DND-41 (cell line): ENCODE results near the gene SNCB.

Source experiments
- CTCF ChIP-seq: IDR thresholded peaks from 2 replicates; pipeline ENCODE4 v1.5.1; 2012; ENCODE audit warnings: borderline replicate concordance, low read length, moderate library complexity, mild to moderate bottlenecking; ENCODE audit not compliant: poor library complexity, severe bottlenecking; ENCODE audit errors: extremely low read depth
- EZH2 ChIP-seq: IDR thresholded peaks from 3 replicates; pipeline ENCODE4 v1.6.1; 2012; ENCODE audit warnings: borderline replicate concordance, low read depth, mild to moderate bottlenecking, moderate library complexity, low read length, inconsistent platforms; ENCODE audit not compliant: severe bottlenecking

GRCh38 chr5:176640616-176641015 is 10.3 kb upstream of the SNCB start:
- no peak for TF ChIP-seq CTCF
- no peak for TF ChIP-seq EZH2
